DND-41 (cell line): ENCODE data around the gene RUNX2.

Source experiments
- EZH2 ChIP-seq: IDR thresholded peaks from 3 replicates; pipeline ENCODE4 v1.6.1; 2012; ENCODE audit warnings: borderline replicate concordance, low read depth, mild to moderate bottlenecking, moderate library complexity, low read length, inconsistent platforms; ENCODE audit not compliant: severe bottlenecking
- TF ChIP-seq, protein P1 (sequence below): IDR thresholded peaks from 2 replicates; pipeline ENCODE4 v1.5.1; 2012; ENCODE audit warnings: borderline replicate concordance, low read length, moderate library complexity, mild to moderate bottlenecking; ENCODE audit not compliant: poor library complexity, severe bottlenecking; ENCODE audit errors: extremely low read depth

DNA sequence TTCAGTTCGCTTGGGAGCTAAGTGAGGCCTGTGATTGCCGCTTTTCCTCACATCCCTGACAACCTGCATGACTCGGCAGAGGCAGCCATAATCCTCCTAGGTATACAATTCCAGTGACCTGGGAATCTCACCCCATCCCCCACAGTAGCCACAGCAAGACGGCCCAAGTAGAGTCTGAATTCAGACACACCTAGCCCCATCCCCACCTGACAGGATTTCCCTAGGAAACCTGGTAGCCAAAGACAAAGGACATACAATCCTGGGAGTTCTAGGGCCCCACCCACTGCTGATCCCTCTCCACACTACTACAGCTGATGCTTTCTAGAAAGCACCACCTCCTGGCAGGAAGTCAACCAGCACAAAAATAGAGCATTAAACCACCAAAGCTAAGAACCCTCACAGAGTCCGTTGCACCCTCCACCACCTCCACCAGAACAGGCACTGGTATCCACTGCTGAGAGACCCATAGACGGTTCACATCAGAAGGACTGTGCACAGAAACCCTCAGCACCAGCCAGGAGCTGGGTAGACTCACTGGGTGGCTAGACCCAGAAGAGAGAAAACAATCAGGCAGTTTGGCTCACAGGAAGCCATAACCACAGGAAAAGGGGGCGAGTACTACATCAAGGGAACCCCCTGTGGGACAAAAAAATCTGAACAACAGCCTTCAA lies 17.9 kb upstream of the RUNX2 start:
- TF ChIP-seq, protein P1, sequence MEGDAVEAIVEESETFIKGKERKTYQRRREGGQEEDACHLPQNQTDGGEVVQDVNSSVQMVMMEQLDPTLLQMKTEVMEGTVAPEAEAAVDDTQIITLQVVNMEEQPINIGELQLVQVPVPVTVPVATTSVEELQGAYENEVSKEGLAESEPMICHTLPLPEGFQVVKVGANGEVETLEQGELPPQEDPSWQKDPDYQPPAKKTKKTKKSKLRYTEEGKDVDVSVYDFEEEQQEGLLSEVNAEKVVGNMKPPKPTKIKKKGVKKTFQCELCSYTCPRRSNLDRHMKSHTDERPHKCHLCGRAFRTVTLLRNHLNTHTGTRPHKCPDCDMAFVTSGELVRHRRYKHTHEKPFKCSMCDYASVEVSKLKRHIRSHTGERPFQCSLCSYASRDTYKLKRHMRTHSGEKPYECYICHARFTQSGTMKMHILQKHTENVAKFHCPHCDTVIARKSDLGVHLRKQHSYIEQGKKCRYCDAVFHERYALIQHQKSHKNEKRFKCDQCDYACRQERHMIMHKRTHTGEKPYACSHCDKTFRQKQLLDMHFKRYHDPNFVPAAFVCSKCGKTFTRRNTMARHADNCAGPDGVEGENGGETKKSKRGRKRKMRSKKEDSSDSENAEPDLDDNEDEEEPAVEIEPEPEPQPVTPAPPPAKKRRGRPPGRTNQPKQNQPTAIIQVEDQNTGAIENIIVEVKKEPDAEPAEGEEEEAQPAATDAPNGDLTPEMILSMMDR = peak; percentile 67
- TF ChIP-seq EZH2 = no peak
